Endothelial cell of umbilical vein (primary cell): Measurements from ENCODE around the gene CNIH2. TPM values are rescaled to one million over a fixed set of nuclear protein-coding genes. Genes with fewer than 3 reads are reported as not detected.

Source experiments
- BruUV-seq: library from RNA; stranded (reverse); fragments of 400-500 nt; replicated peaks from 2 replicates; lab custom pipeline; 2021; lab: Mats Ljungman, UMichigan
- CTCF ChIA-PET: fragments of 300-600, 350-600 bp; sonication (Branson Sonifier 250); formaldehyde crosslinking; loops from one replicate; lab custom pipeline; 2021; ENCODE audit warnings: antibody characterized with exemption, inconsistent platforms; lab: Charles Lee
- POLR2A ChIA-PET: fragments of 300-600, 350-600 bp; sonication (Branson Sonifier 250); formaldehyde crosslinking; loops from one replicate; lab custom pipeline; 2021; ENCODE audit warnings: antibody characterized with exemption, inconsistent platforms; lab: Charles Lee
- DNase-seq: peaks from one replicate; pipeline ENCODE4 v3.0.0-alpha.2; 2011; ENCODE audit warnings: low read depth, low spot score
- FAIRE-seq: peaks from 2 replicates; lab custom pipeline; 2011; peaks lifted over from hg19 to GRCh38; lab: Jason Lieb, UNC
- H2AFZ ChIP-seq: 2 replicates; pipeline ENCODE4 v1.6.0; 2012; ENCODE audit warnings: low read depth, low read length, control low read depth, inconsistent platforms
- H3K27ac ChIP-seq: 2 replicates; pipeline ENCODE4 v1.5.1; 2011; ENCODE audit warnings: low read depth, mild to moderate bottlenecking, control low read depth, low read length, moderate library complexity; ENCODE audit not compliant: insufficient read depth
- H3K27me3 ChIP-seq, 2 experiments: 2 replicates each; pipeline versions ENCODE4 v1.6.0 to v1.6.1; 2011; ENCODE audit warnings: low read length in 2 of 2, mixed read lengths in 1 of 2; ENCODE audit not compliant: control insufficient read depth in 2 of 2, insufficient read depth in 2 of 2
- H3K36me3 ChIP-seq, 2 experiments: 2 replicates in 1 of 2; 3 replicates in 1 of 2; pipeline ENCODE4 v1.5.1; 2011; ENCODE audit warnings: low read length in 2 of 2, mild to moderate bottlenecking in 1 of 2, moderate library complexity in 1 of 2; ENCODE audit not compliant: control insufficient read depth in 2 of 2, insufficient read depth in 2 of 2; ENCODE audit errors: extremely low read depth in 1 of 2
- H3K4me1 ChIP-seq: 3 replicates; pipeline ENCODE4 v1.5.1; 2011; ENCODE audit warnings: mild to moderate bottlenecking, low read length; ENCODE audit not compliant: control insufficient read depth, insufficient read depth; ENCODE audit errors: extremely low read depth
- H3K4me2 ChIP-seq: 2 replicates; pipeline ENCODE4 v1.6.1; 2011; ENCODE audit warnings: low read length, control low read depth, mixed read lengths; ENCODE audit not compliant: insufficient read depth
- H3K4me3 ChIP-seq, 3 experiments: fragments of 200-600 bp in 1 of 3; sonication (generic), shearing (Covaris generic) in 1 of 3; replicated peaks in 1 of 3; 2 replicates each; pipeline ENCODE4 v1.5.1; 2011 to 2016; ENCODE audit warnings: control low read depth in 3 of 3, low read length in 3 of 3, mild to moderate bottlenecking in 2 of 3, inconsistent platforms in 1 of 3, low read depth in 1 of 3, moderate library complexity in 1 of 3; ENCODE audit not compliant: insufficient read depth in 1 of 3
- H3K79me2 ChIP-seq: 2 replicates; pipeline ENCODE4 v1.6.0; 2012; ENCODE audit warnings: low read length, inconsistent platforms; ENCODE audit not compliant: control insufficient read depth, insufficient read depth
- H3K9ac ChIP-seq: replicated peaks from 2 replicates; pipeline ENCODE3; 2011; ENCODE audit warnings: low read length, control low read depth; ENCODE audit not compliant: insufficient read depth; ENCODE audit errors: extremely low read depth
- H3K9me1 ChIP-seq: replicated peaks from 3 replicates; pipeline ENCODE4 v1.6.0; 2011; ENCODE audit warnings: mild to moderate bottlenecking, low read length; ENCODE audit not compliant: control insufficient read depth, insufficient read depth; ENCODE audit errors: extremely low read depth
- H3K9me3 ChIP-seq: replicated peaks from 2 replicates; pipeline ENCODE4 v1.5.1; 2012; ENCODE audit warnings: low read length, inconsistent platforms; ENCODE audit not compliant: control insufficient read depth, insufficient read depth
- H4K20me1 ChIP-seq: replicated peaks from 2 replicates; pipeline ENCODE3; 2011; ENCODE audit warnings: mild to moderate bottlenecking, low read length; ENCODE audit not compliant: control insufficient read depth, insufficient read depth; ENCODE audit errors: extremely low read depth
- CTCF ChIP-seq, 2 donors: IDR thresholded peaks; 1 replicate in 1 of 2; 2 replicates in 1 of 2; pipeline ENCODE4 v1.5.1; 2011; ENCODE audit warnings: low read length in 2 of 2, mild to moderate bottlenecking in 2 of 2, moderate library complexity in 2 of 2, control low read depth in 1 of 2, inconsistent platforms in 1 of 2, low read depth in 1 of 2; ENCODE audit not compliant: insufficient read depth in 1 of 2; ENCODE audit errors: extremely low read depth in 1 of 2
- FOS ChIP-seq: IDR thresholded peaks from 2 replicates; pipeline ENCODE4 v1.6.1; 2011; ENCODE audit warnings: mild to moderate bottlenecking, low read length, moderate library complexity, borderline replicate concordance; ENCODE audit not compliant: insufficient read depth
- GATA2 ChIP-seq: IDR thresholded peaks from 2 replicates; pipeline ENCODE4 v1.7.0; 2011; ENCODE audit warnings: low read depth, mild to moderate bottlenecking, moderate library complexity, mixed read lengths, low read length; ENCODE audit not compliant: insufficient read length, insufficient read depth
- POLR2A ChIP-seq: IDR thresholded peaks from 2 replicates; pipeline ENCODE4 v1.6.1; 2012; ENCODE audit warnings: low read depth, mild to moderate bottlenecking, control low read depth, low read length
- dilution Hi-C: fragments of 300-500 bp; cut with MboI; formaldehyde crosslinking; loops from one replicate; pipeline ENCODE4 v1.15.0; 2019; ENCODE audit warnings: low sequenced_read_pairs; ENCODE audit not compliant: extremely low pct_ligation_motif_present
- intact Hi-C: fragments of 100-400 bp; cut with micrococcal nuclease; formaldehyde crosslinking; loops from one replicate; pipeline ENCODE4 v1.10.0; 2022
- polyA plus RNA-seq, 4 experiments: library from polyadenylated mRNA; depleted of rRNA in 3 of 4; stranded (reverse) in 3 of 4; unstranded in 1 of 4; fragments of >200 nt; gene quantifications; 2 replicates each; pipeline versions ENCODE4 v1.2.1 to v1.2.3, GENCODE V29; 2011 to 2012; ENCODE audit warnings: missing spikeins in 1 of 4
- total RNA-seq: library from RNA; stranded (reverse); gene quantifications from 2 replicates; pipeline ENCODE4 v1.2.3, GENCODE V29; 2021

The CNIH2 gene
- total and polyA plus RNA-seq, 2 donors (not counting 3 experiments of a cell fraction or from before 2014, with no cell fraction given): 0.46 to 1.2 TPM

DNA sequence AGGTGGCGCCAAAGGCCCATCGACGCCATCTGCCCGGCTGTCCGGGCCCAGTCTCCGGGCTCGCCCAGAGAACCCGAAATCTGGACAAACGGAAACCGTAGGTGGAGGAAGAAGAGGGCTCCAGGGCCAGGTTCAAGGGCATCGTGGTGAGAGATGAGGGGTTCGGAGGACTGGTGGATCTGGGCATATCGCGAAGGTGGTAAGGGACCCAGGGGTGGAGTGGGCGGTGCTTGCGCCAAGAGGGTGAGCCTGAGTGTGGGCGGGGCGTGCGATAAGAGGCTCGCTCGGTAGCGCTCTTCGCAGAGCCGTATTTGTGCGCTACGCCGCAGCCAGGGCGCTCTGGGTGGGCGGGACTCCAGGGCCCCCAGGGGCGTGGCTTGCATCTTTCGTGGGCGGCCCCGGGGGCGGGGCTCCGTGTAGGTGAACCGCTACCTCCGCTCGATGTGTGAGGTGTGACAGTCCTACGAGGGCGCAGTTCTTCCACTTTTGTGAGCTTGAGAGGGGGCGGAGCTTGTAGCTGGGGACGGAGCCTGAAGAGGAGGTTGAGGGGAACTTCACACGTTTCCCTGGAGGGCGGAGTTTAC is 34.1 kb downstream of the CNIH2 start:
- Histone ChIP-seq H3K79me2 (no peaks in the 10 kb centered on the region), H3K9me3 (no peaks in the 10 kb centered on the region), H3K4me1 (peaks cover 4% of the 10 kb centered on the region), H3K27ac (peak overlapping the region; percentile 52), H3K9me1 (no peaks in the 10 kb centered on the region), H2AFZ (peak overlapping the region; percentile 99), H4K20me1 (no peaks in the 10 kb centered on the region), H3K4me2 (peak overlapping the region; percentile 93), H3K27me3 (peaks cover 0 to 5% of the 10 kb centered on the region in 2 experiments), H3K36me3 (no peaks in the 10 kb centered on the region), H3K4me3 (peak overlapping the region; percentile 35 to 82 (median 79)), H3K9ac (peak overlapping the region; percentile 56)
- CTCF ChIA-PET: interaction anchor here (0.6 to 9.5 kb wide), 31 partner anchors 10 to 149 kb away, joined by 3 to 225 read pairs (median 5); partner anchors contain the start of genes B4GAT1, BRMS1, MRPL11 and RIN1
- dilution Hi-C loops (no loop called here), intact Hi-C loops (loop anchor here (1.0 to 5.0 kb wide), 6 partner anchors 16 to 125 kb away; partner anchors contain the start of genes BRMS1, MRPL11, RIN1 and YIF1A)
- no TSS peak for BruUV-seq
- POLR2A ChIA-PET: interaction anchor here (0.9 to 2.1 kb wide), 3 partner anchors 15 to 24 kb away, joined by 3 to 8 read pairs (median 4); partner anchors contain the start of genes RIN1 and YIF1A
- TF ChIP-seq FOS: no peak
- peak; percentile 9 for TF ChIP-seq POLR2A
- TF ChIP-seq GATA2: peak; percentile 18
- TF ChIP-seq CTCF (IDR thresholded peaks at IDR 0.05; ENCODE audit: extremely low read depth in 1 of 2, insufficient read depth in 1 of 2, low read depth in 1 of 2, low read length in 2 of 2): peak in 1 of 2 donors; percentile 94
- DNase-seq: peak; percentile 94
- FAIRE-seq: no peak
